Kidney (tissue), 14 donors: ENCODE measurements around the gene SKI. TPM values are rescaled to one million over a fixed set of nuclear protein-coding genes. Genes with fewer than 3 reads are reported as not detected.

Source experiments
- DNase-seq, 5 donors: peaks; one replicate each; pipeline ENCODE4 v3.0.0-alpha.2; 2013 to 2020
- FAIRE-seq: peaks from 2 replicates; lab custom pipeline; 2012; peaks lifted over from hg19 to GRCh38; lab: Jason Lieb, UNC
- H3K27ac ChIP-seq, 2 donors: one replicate each; pipeline ENCODE4 v1.7.0; 2013; ENCODE audit warnings: low read depth in 2 of 2, low read length in 2 of 2, inconsistent platforms in 1 of 2
- H3K27me3 ChIP-seq: one replicate; pipeline ENCODE4 v1.7.1; 2013; ENCODE audit warnings: low read length, inconsistent platforms; ENCODE audit not compliant: control insufficient read depth, insufficient read depth
- H3K36me3 ChIP-seq, 3 donors: one replicate each; pipeline versions ENCODE4 v1.7.0 to v1.7.1; 2013; ENCODE audit warnings: low read length in 3 of 3, control low read depth in 1 of 3, inconsistent platforms in 1 of 3; ENCODE audit not compliant: insufficient read depth in 3 of 3, control insufficient read depth in 2 of 3
- H3K4me1 ChIP-seq, 3 donors: one replicate each; pipeline versions ENCODE4 v1.7.0 to v1.7.1; 2013; ENCODE audit warnings: low read length in 3 of 3, inconsistent platforms in 1 of 3, low read depth in 1 of 3; ENCODE audit not compliant: control insufficient read depth in 2 of 3, insufficient read depth in 2 of 3
- H3K4me3 ChIP-seq, 3 donors: one replicate each; pipeline versions ENCODE4 v1.7.0 to v1.8.1; 2013; ENCODE audit warnings: low read length in 3 of 3, control low read depth in 1 of 3, inconsistent platforms in 1 of 3
- H3K9ac ChIP-seq, 3 donors: one replicate each; pipeline versions ENCODE4 v1.7.0 to v1.7.1; 2013; ENCODE audit warnings: low read length in 3 of 3, control low read depth in 1 of 3, inconsistent platforms in 1 of 3
- H3K9me3 ChIP-seq, 3 donors: one replicate each; pipeline versions ENCODE4 v1.7.0 to v1.7.1; 2013; ENCODE audit warnings: low read length in 3 of 3, control low read depth in 1 of 3, inconsistent platforms in 1 of 3; ENCODE audit not compliant: control insufficient read depth in 2 of 3, insufficient read depth in 1 of 3
- CTCF ChIP-seq: IDR thresholded peaks from 3 replicates; pipeline ENCODE4 v1.5.1; 2012; ENCODE audit warnings: mild to moderate bottlenecking, moderate library complexity, borderline replicate concordance; ENCODE audit not compliant: insufficient read depth; ENCODE audit errors: extremely low read depth
- intact Hi-C: fragments of 100-400 bp; cut with DNase I; formaldehyde crosslinking; loops from one replicate; pipeline ENCODE4 v1.11.1; 2022
- polyA plus RNA-seq: library from polyadenylated mRNA; stranded (reverse); fragments of 350-450 nt; fragmentation: Illumina TruSeq; extraction: RNeasy Lipid Tissue Mini Kit (QIAGEN cat#74804); gene quantifications from one replicate; pipeline ENCODE4 v1.2.3, GENCODE V29; 2014; ENCODE audit warnings: low read depth, low replicate concordance; ENCODE audit not compliant: insufficient read depth
- total RNA-seq: library from RNA; stranded (reverse); fragmentation: NEBNext Ultra II Directional; extraction: Animal tissue kit (Norgen Biotek cat#: 25700); gene quantifications from one replicate; pipeline ENCODE4 v1.2.1, GENCODE V29; 2021
- donor health status: control.
- donor health status: control.
- donor health status: control.
- donor health status: control.
- donor health status: control.
- donor health status: DM: yes; HTN: yes; CAD: no.
- donor health status: Normal renal cell carcinoma (clear cell type).

SKI gene
- total and polyA plus RNA-seq, 2 donors from 2014 or later, result 9.2 to 78.6 TPM

- intact Hi-C loops, result no loop called here
- H3K27me3 ChIP-seq, result no peaks in the 10 kb centered on the region
- DNase-seq (peak; percentile 93 to 99 (median 96)), FAIRE-seq (no peak)
- no peaks in the 10 kb centered on the region for H3K36me3 ChIP-seq
- peak overlapping the region in 1 of 3 donors; percentile 34 for H3K9ac ChIP-seq
- no peaks in the 10 kb centered on the region for H3K9me3 ChIP-seq
- H3K4me3 ChIP-seq, result peak overlapping the region in 1 of 3 donors; percentile 49
- no peak for TF ChIP-seq CTCF
- H3K27ac ChIP-seq, result peak overlapping the region; percentile 86 to 88
- peaks cover 0 to 52% (median 39%) of the 10 kb centered on the region in 3 donors for H3K4me1 ChIP-seq
These were observed 22.7 kb upstream of the SKI start for GRCh38 chr1:2205191-2205952.

- peaks cover 0 to 52% (median 39%) of the 10 kb centered on the region in 3 donors for H3K4me1 ChIP-seq
- intact Hi-C loops, result no loop called here
- H3K9me3 ChIP-seq, result no peaks in the 10 kb centered on the region
- FAIRE-seq, result no peak
- peak in 3 of 5 donors; percentile 32 to 83 (median 76) for DNase-seq
- H3K9ac ChIP-seq, result peak overlapping the region in 2 of 3 donors; percentile 59 to 61
- no peaks in the 10 kb centered on the region for H3K36me3 ChIP-seq
- no peak for TF ChIP-seq CTCF
- no peaks in the 10 kb centered on the region for H3K27me3 ChIP-seq
- H3K4me3 ChIP-seq, result peak overlapping the region in 2 of 3 donors; percentile 19 to 48
- peak overlapping the region; percentile 92 to 97 for H3K27ac ChIP-seq
These were observed 21.2 kb upstream of the SKI start for GRCh38 chr1:2206813-2207487.

- Histone ChIP-seq H3K4me3 (peak overlapping the region in 1 of 3 donors; percentile 48), H3K9me3 (no peaks in the 10 kb centered on the region), H3K27me3 (no peaks in the 10 kb centered on the region), H3K9ac (peak overlapping the region in 1 of 3 donors; percentile 51), H3K36me3 (no peaks in the 10 kb centered on the region), H3K4me1 (peaks cover 0 to 63% (median 47%) of the 10 kb centered on the region in 3 donors), H3K27ac (peak overlapping the region; percentile 92 to 97)
- DNase-seq (peak; percentile 79 to 95 (median 88)), FAIRE-seq (no peak)
- intact Hi-C loops, result no loop called here
- no peak for TF ChIP-seq CTCF
These were observed 19.5 kb upstream of the SKI start for GRCh38 chr1:2208309-2209239.
